K562 (cell line): ENCODE data around the gene HMGB2. TPM values are rescaled to one million over a fixed set of nuclear protein-coding genes. Genes with fewer than 3 reads are reported as not detected.

Source experiments
- BHLHE40 ChIP-seq: IDR thresholded peaks from 2 replicates; pipeline ENCODE4 v1.6.1; 2011; ENCODE audit warnings: low read length, improper control_type of control experiment
- CBX1 ChIP-seq: sonication (generic); IDR thresholded peaks from 2 replicates; pipeline ENCODE4 v1.6.1; 2016; ENCODE audit warnings: antibody characterized with exemption, low read depth, mild to moderate bottlenecking
- DMBX1 ChIP-seq: fragments of 250-450 bp; sonication (Bioruptor Pico); IDR thresholded peaks from 2 replicates; pipeline ENCODE4 v1.8.0; 2022; ENCODE audit warnings: inconsistent platforms, mild to moderate bottlenecking, moderate library complexity, borderline replicate concordance
- EHMT2 ChIP-seq: fragments of 450-650 bp; IDR thresholded peaks from 2 replicates; pipeline ENCODE4 v1.6.1; 2018; ENCODE audit warnings: antibody characterized with exemption
- HCFC1 ChIP-seq: IDR thresholded peaks from 2 replicates; pipeline ENCODE4 v1.6.1; 2012; ENCODE audit warnings: low read depth, low read length, improper control_type of control experiment
- LARP7 ChIP-seq: fragments of 450-650 bp; IDR thresholded peaks from 2 replicates; pipeline ENCODE4 v1.6.1; 2016
- NR2C1 ChIP-seq, 2 experiments: fragments of 450-650 bp; IDR thresholded peaks; 2 replicates each; pipeline ENCODE4 v1.6.1; 2017; ENCODE audit warnings: mild to moderate bottlenecking in 2 of 2, antibody characterized with exemption in 1 of 2, inconsistent platforms in 1 of 2, missing compliant biosample characterization in 1 of 2, missing genetic modification characterization in 1 of 2
- PHF8 ChIP-seq: fragments of 200-600 bp; sonication (generic); IDR thresholded peaks from 2 replicates; pipeline ENCODE4 v1.6.1; 2012; ENCODE audit warnings: mixed run types, mild to moderate bottlenecking, inconsistent platforms, low read length, moderate library complexity, borderline replicate concordance
- PHTF2 ChIP-seq: fragments of 250-450 bp; sonication (Bioruptor Pico); IDR thresholded peaks from 2 replicates; pipeline ENCODE4 v1.5.0; 2021; ENCODE audit warnings: mild to moderate bottlenecking
- POLR2AphosphoS5 ChIP-seq: IDR thresholded peaks from 2 replicates; pipeline ENCODE4 v1.6.1; 2011; ENCODE audit warnings: mild to moderate bottlenecking, low read depth, low read length, moderate library complexity; ENCODE audit not compliant: control insufficient read depth, insufficient read depth
- PTTG1 ChIP-seq: fragments of 450-650 bp; IDR thresholded peaks from 2 replicates; pipeline ENCODE4 v1.6.1; 2016; ENCODE audit warnings: low read depth, mild to moderate bottlenecking, missing genetic modification characterization, missing compliant biosample characterization
- SIRT6 ChIP-seq: IDR thresholded peaks from one replicate; pipeline ENCODE4 v1.6.1; 2012; ENCODE audit warnings: low read depth, mild to moderate bottlenecking, control low read depth, inconsistent platforms, low read length, moderate library complexity
- TEAD1 ChIP-seq, 2 experiments: fragments of 450-650 bp in 1 of 2; sonication (generic) in 1 of 2; formaldehyde crosslinking; IDR thresholded peaks; 2 replicates each; pipeline versions ENCODE4 v1.4.0 to v1.8.0; 2020 to 2022; ENCODE audit warnings: mild to moderate bottlenecking in 2 of 2, missing genetic modification reagents in 1 of 2
- YY1 ChIP-seq, 3 experiments: IDR thresholded peaks; 2 replicates each; pipeline ENCODE4 v1.6.1; 2011; ENCODE audit warnings: low read length in 2 of 3, mild to moderate bottlenecking in 2 of 3, moderate library complexity in 2 of 3, borderline replicate concordance in 1 of 3, control low read depth in 1 of 3, low read depth in 1 of 3; ENCODE audit not compliant: insufficient read depth in 3 of 3, insufficient replicate concordance in 2 of 3, control insufficient read depth in 1 of 3, insufficient read length in 1 of 3; ENCODE audit errors: extremely low read depth in 1 of 3
- polyA plus RNA-seq, 8 experiments: library from polyadenylated mRNA; depleted of rRNA in 4 of 8; stranded (reverse) in 5 of 8; unstranded in 3 of 8; fragments of >200 nt; fragmentation: Nextera tagmentation in 2 of 8; fragmentation: Illumina TruSeq in 1 of 8; extraction: Ambion mirVana in 2 of 8; extraction: Trizol in 1 of 8; gene quantifications; 2 replicates each; pipeline versions ENCODE4 v1.2.1 to v1.2.3, GENCODE V29; 2011 to 2014; ENCODE audit warnings: inconsistent platforms in 1 of 8, missing spikeins in 1 of 8
- total RNA-seq, 7 experiments: library from RNA; depleted of rRNA in 6 of 7; stranded (reverse); fragments of >200 nt in 6 of 7; fragmentation: Illumina TruSeq in 2 of 7; extraction: Trizol in 2 of 7; gene quantifications; 2 replicates each; pipeline versions ENCODE4 v1.2.1 to v1.2.3, GENCODE V29; 2011 to 2021; ENCODE audit warnings: low replicate concordance in 1 of 7
- TF ChIP-seq, protein P1 (sequence below): sonication (generic); IDR thresholded peaks from 2 replicates; pipeline ENCODE4 v1.6.1; 2016
- TF ChIP-seq, protein P2 (sequence below): fragments of 450-650 bp; IDR thresholded peaks from 2 replicates; pipeline ENCODE4 v1.6.1; 2016; ENCODE audit warnings: low read depth

The HMGB2 gene
- total and polyA plus RNA-seq, 9 of the 15 experiments (the other 6 are each of a cell fraction or from before 2014, with no cell fraction given) = 309 to 822 (median 626) TPM

DNA sequence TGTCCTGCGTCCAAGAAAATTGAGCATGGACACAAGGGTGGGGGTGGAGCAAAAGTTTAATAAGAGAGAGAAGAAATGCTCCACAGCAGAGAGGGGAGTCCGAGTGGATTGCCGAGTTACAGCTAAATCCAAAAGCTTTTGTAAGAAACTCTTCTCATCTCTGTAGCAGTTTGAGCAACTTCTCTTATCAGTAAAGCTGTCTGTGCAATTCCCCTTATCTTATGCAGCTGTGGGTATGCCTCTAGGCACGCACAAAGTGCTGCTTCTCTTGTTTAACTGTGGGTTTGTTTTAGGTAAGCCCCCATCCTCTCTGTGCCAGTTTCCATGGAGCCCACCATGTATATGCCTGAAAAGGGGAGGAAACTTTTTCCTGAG is 44.8 kb downstream of the HMGB2 start (continued):
- TF ChIP-seq, protein P1, sequence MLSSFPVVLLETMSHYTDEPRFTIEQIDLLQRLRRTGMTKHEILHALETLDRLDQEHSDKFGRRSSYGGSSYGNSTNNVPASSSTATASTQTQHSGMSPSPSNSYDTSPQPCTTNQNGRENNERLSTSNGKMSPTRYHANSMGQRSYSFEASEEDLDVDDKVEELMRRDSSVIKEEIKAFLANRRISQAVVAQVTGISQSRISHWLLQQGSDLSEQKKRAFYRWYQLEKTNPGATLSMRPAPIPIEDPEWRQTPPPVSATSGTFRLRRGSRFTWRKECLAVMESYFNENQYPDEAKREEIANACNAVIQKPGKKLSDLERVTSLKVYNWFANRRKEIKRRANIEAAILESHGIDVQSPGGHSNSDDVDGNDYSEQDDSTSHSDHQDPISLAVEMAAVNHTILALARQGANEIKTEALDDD = 0 out of 2 replicates have a peak, but pooled peaks have one; percentile 17
- TF ChIP-seq PTTG1 (tag) (no peak), CBX1 (no peak), LARP7 (no peak), PHF8 (no peak), NR2C1 (IDR thresholded peaks at IDR 0.05) (no peak), NR2C1 (tag; IDR thresholded peaks at IDR 0.05) (no peak), POLR2AphosphoS5 (peak; percentile 52; the same call in 1 of the 2 replicates), SIRT6 (no peak), HCFC1 (no peak), DMBX1 (CRISPR knock-in tag) (no peak), EHMT2 (0 out of 2 replicates have a peak, but pooled peaks have one; percentile 33), TEAD1 (CRISPR knock-in tag; IDR thresholded peaks at IDR 0.05) (0 out of 4 replicates have a peak, but pooled peaks of 1 of the 2 experiments have one; percentile 35), PHTF2 (CRISPR knock-in tag) (no peak), BHLHE40 (peak; percentile 54; the same call in 1 of the 2 replicates), YY1 (IDR thresholded peaks at IDR 0.05; ENCODE audit: borderline replicate concordance in 1 of 3, control insufficient read depth in 1 of 3, extremely low read depth in 1 of 3, insufficient read depth in 3 of 3, insufficient read length in 1 of 3, insufficient replicate concordance in 2 of 3, low read depth in 1 of 3, low read length in 2 of 3) (no peak)
- TF ChIP-seq, protein P2, sequence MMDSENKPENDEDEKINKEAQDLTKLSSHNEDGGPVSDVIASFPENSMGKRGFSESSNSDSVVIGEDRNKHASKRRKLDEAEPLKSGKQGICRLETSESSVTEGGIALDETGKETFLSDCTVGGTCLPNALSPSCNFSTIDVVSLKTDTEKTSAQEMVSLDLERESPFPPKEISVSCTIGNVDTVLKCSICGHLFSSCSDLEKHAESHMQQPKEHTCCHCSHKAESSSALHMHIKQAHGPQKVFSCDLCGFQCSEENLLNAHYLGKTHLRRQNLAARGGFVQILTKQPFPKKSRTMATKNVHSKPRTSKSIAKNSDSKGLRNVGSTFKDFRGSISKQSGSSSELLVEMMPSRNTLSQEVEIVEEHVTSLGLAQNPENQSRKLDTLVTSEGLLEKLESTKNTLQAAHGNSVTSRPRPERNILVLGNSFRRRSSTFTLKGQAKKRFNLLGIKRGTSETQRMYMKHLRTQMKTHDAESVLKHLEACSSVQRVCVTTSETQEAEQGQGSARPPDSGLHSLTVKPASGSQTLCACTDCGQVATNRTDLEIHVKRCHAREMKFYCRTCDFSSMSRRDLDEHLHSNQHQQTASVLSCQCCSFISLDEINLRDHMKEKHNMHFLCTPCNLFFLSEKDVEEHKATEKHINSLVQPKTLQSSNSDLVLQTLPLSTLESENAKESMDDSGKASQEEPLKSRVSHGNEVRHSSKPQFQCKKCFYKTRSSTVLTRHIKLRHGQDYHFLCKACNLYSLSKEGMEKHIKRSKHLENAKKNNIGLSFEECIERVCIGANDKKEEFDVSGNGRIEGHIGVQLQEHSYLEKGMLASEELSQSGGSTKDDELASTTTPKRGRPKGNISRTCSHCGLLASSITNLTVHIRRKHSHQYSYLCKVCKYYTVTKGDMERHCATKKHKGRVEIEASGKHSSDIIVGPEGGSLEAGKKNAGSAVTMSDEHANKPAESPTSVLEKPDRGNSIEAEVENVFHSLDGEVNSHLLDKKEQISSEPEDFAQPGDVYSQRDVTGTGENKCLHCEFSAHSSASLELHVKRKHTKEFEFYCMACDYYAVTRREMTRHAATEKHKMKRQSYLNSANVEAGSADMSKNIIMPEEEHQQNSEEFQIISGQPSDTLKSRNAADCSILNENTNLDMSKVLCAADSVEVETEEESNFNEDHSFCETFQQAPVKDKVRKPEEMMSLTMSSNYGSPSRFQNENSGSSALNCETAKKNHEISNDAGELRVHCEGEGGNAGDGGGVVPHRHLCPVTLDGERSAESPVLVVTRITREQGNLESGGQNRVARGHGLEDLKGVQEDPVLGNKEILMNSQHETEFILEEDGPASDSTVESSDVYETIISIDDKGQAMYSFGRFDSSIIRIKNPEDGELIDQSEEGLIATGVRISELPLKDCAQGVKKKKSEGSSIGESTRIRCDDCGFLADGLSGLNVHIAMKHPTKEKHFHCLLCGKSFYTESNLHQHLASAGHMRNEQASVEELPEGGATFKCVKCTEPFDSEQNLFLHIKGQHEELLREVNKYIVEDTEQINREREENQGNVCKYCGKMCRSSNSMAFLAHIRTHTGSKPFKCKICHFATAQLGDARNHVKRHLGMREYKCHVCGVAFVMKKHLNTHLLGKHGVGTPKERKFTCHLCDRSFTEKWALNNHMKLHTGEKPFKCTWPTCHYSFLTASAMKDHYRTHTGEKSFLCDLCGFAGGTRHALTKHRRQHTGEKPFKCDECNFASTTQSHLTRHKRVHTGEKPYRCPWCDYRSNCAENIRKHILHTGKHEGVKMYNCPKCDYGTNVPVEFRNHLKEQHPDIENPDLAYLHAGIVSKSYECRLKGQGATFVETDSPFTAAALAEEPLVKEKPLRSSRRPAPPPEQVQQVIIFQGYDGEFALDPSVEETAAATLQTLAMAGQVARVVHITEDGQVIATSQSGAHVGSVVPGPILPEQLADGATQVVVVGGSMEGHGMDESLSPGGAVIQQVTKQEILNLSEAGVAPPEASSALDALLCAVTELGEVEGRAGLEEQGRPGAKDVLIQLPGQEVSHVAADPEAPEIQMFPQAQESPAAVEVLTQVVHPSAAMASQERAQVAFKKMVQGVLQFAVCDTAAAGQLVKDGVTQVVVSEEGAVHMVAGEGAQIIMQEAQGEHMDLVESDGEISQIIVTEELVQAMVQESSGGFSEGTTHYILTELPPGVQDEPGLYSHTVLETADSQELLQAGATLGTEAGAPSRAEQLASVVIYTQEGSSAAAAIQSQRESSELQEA = no peak
